ENCODE measurements around the gene COL27A1. TPM values are rescaled to one million over a fixed set of nuclear protein-coding genes. Genes with fewer than 3 reads are reported as not detected.

Gene COL27A1
- total and polyA plus RNA-seq, 4 donors = 10.9 to 25.6 (median 17.4) TPM

- WGBS, 2 donors = 92% methylated on average over 22 of the region's 22 CpGs
- no peaks in the 10 kb centered on the region for H3K9me3 ChIP-seq (ENCODE audit: control insufficient read depth in 4 of 4, insufficient read depth in 3 of 4, low read length in 3 of 4)
- H3K36me3 ChIP-seq (ENCODE audit: control insufficient read depth in 4 of 4, insufficient read depth in 4 of 4, low read length in 4 of 4) = peaks cover 0 to 13% (median 6%) of the 10 kb centered on the region in 4 donors
- no peak overlapping the region for H3K4me3 ChIP-seq
- H3K27me3 ChIP-seq (ENCODE audit: control insufficient read depth in 3 of 3, insufficient read depth in 3 of 3, low read length in 2 of 3) = no peaks in the 10 kb centered on the region
- DNase-seq = no peak
- peaks cover 2 to 23% (median 7%) of the 10 kb centered on the region in 5 donors for H3K4me1 ChIP-seq (ENCODE audit: control insufficient read depth in 5 of 5, insufficient read depth in 5 of 5, low read length in 5 of 5)
- no peak overlapping the region for H3K9ac ChIP-seq (ENCODE audit: insufficient read depth in 1 of 2, low read length in 2 of 2)
- H3K27ac ChIP-seq (ENCODE audit: low read depth in 1 of 2, low read length in 1 of 2) = no peak overlapping the region
- no peak for ATAC-seq (ENCODE audit: insufficient read depth, low FRiP score)
- no peak for TF ChIP-seq CTCF (IDR thresholded peaks at IDR 0.05; ENCODE audit: control extremely low read depth, extremely low read depth)
Observed at GRCh38 chr9:114168281-114169028, 13.1 kb downstream of the COL27A1 start.

GRCh38 chr9:114169029-114169951, 14.0 kb downstream of the COL27A1 start:
- ATAC-seq (ENCODE audit: insufficient read depth, low FRiP score) = no peak
- no peaks in the 10 kb centered on the region for H3K9me3 ChIP-seq (ENCODE audit: control insufficient read depth in 4 of 4, insufficient read depth in 3 of 4, low read length in 3 of 4)
- no peak overlapping the region for H3K4me3 ChIP-seq
- no peaks in the 10 kb centered on the region for H3K27me3 ChIP-seq (ENCODE audit: control insufficient read depth in 3 of 3, insufficient read depth in 3 of 3, low read length in 2 of 3)
- peaks cover 0 to 15% (median 4%) of the 10 kb centered on the region in 5 donors for H3K4me1 ChIP-seq (ENCODE audit: control insufficient read depth in 5 of 5, insufficient read depth in 5 of 5, low read length in 5 of 5)
- no peak for DNase-seq
- no peak for TF ChIP-seq CTCF (IDR thresholded peaks at IDR 0.05; ENCODE audit: control extremely low read depth, extremely low read depth)
- 85 to 89% methylated on average over 23 of the region's 23 CpGs for WGBS, 2 donors
- no peak overlapping the region for H3K9ac ChIP-seq (ENCODE audit: insufficient read depth in 1 of 2, low read length in 2 of 2)
- no peak overlapping the region for H3K27ac ChIP-seq (ENCODE audit: low read depth in 1 of 2, low read length in 1 of 2)
- H3K36me3 ChIP-seq (ENCODE audit: control insufficient read depth in 4 of 4, insufficient read depth in 4 of 4, low read length in 4 of 4) = peaks cover 0 to 13% (median 6%) of the 10 kb centered on the region in 4 donors

- no peaks in the 10 kb centered on the region for H3K27me3 ChIP-seq (ENCODE audit: control insufficient read depth in 3 of 3, insufficient read depth in 3 of 3, low read length in 2 of 3)
- H3K9ac ChIP-seq (ENCODE audit: insufficient read depth in 1 of 2, low read length in 2 of 2) = no peak overlapping the region
- no peaks in the 10 kb centered on the region for H3K9me3 ChIP-seq (ENCODE audit: control insufficient read depth in 4 of 4, insufficient read depth in 3 of 4, low read length in 3 of 4)
- WGBS, 2 donors = 76 to 81% methylated on average over 22 of the region's 22 CpGs
- peaks cover 0 to 22% (median 5%) of the 10 kb centered on the region in 5 donors for H3K4me1 ChIP-seq (ENCODE audit: control insufficient read depth in 5 of 5, insufficient read depth in 5 of 5, low read length in 5 of 5)
- H3K4me3 ChIP-seq = no peak overlapping the region
- TF ChIP-seq CTCF (IDR thresholded peaks at IDR 0.05; ENCODE audit: control extremely low read depth, extremely low read depth) = no peak
- ATAC-seq (ENCODE audit: insufficient read depth, low FRiP score) (no peak), DNase-seq (no peak)
- peaks cover 0 to 13% (median 5%) of the 10 kb centered on the region in 4 donors for H3K36me3 ChIP-seq (ENCODE audit: control insufficient read depth in 4 of 4, insufficient read depth in 4 of 4, low read length in 4 of 4)
- H3K27ac ChIP-seq (ENCODE audit: low read depth in 1 of 2, low read length in 1 of 2) = no peak overlapping the region
Observed at GRCh38 chr9:114169952-114170770, 14.8 kb downstream of the COL27A1 start.

Measured in lung (tissue), 12 donors.